CD4-positive, alpha-beta T cell (primary cell): ENCODE data around the gene FGF22. TPM values are rescaled to one million over a fixed set of nuclear protein-coding genes. Genes with fewer than 3 reads are reported as not detected.

ENCODE experiments used
- ATAC-seq: fragments of 200-7000 bp; cut with Tn5 transposase; one replicate; pipeline ENCODE4 v1.10.0; 2022; ENCODE audit warnings: mild to moderate bottlenecking; ENCODE audit not compliant: poor library complexity
- CTCF ChIA-PET: fragments of 350-600 bp; sonication (Branson Sonifier 250); formaldehyde crosslinking; loops from one replicate; lab custom pipeline; 2021; ENCODE audit warnings: antibody characterized with exemption, inconsistent platforms; lab: Charles Lee
- POLR2A ChIA-PET: fragments of 350-600 bp; sonication (Branson Sonifier 250); formaldehyde crosslinking; loops from one replicate; lab custom pipeline; 2021; ENCODE audit warnings: antibody characterized with exemption, inconsistent platforms; lab: Charles Lee
- DNase-seq, 14 experiments: peaks; one replicate each; pipeline ENCODE4 v3.0.0-alpha.2; 2013 to 2020; ENCODE audit warnings: mixed read lengths in 2 of 14
- H3K27ac ChIP-seq, 2 donors: one replicate each; pipeline versions ENCODE4 v1.5.1 to v1.7.0; 2013; ENCODE audit warnings: low read length in 2 of 2, low read depth in 1 of 2, mild to moderate bottlenecking in 1 of 2
- H3K27me3 ChIP-seq, 2 experiments: 1 replicate in 1 of 2; 2 replicates in 1 of 2; pipeline versions ENCODE4 v1.6.1 to v1.7.0; 2013; ENCODE audit warnings: low read length in 2 of 2, control low read depth in 1 of 2, mild to moderate bottlenecking in 1 of 2, moderate library complexity in 1 of 2; ENCODE audit not compliant: insufficient read depth in 2 of 2, control insufficient read depth in 1 of 2
- H3K36me3 ChIP-seq: one replicate; pipeline ENCODE4 v1.6.1; 2013; ENCODE audit warnings: low read length, control low read depth; ENCODE audit not compliant: insufficient read depth
- H3K4me1 ChIP-seq: one replicate; pipeline ENCODE4 v1.6.1; 2013; ENCODE audit warnings: low read length, control low read depth; ENCODE audit not compliant: insufficient read depth
- H3K4me3 ChIP-seq: one replicate; pipeline ENCODE4 v1.5.1; 2013; ENCODE audit warnings: mild to moderate bottlenecking, low read length, moderate library complexity
- H3K9me3 ChIP-seq, 2 experiments: 1 replicate in 1 of 2; 2 replicates in 1 of 2; pipeline versions ENCODE4 v1.6.1 to v1.7.0; 2013; ENCODE audit warnings: low read length in 2 of 2, mild to moderate bottlenecking in 2 of 2, control low read depth in 1 of 2, moderate library complexity in 1 of 2; ENCODE audit not compliant: control insufficient read depth in 1 of 2, insufficient read depth in 1 of 2
- H3K27ac Mint-ChIP-seq: one replicate; pipeline ENCODE4 v1.8.0; 2020; ENCODE audit warnings: mixed read lengths
- H3K27me3 Mint-ChIP-seq: one replicate; pipeline ENCODE4 v1.8.0; 2021; ENCODE audit warnings: mixed read lengths
- H3K36me3 Mint-ChIP-seq: one replicate; pipeline ENCODE4 v1.8.0; 2021; ENCODE audit warnings: low read depth, mixed read lengths
- H3K4me1 Mint-ChIP-seq: one replicate; pipeline ENCODE4 v1.8.0; 2021; ENCODE audit warnings: low read depth, mixed read lengths
- H3K4me3 Mint-ChIP-seq: one replicate; pipeline ENCODE4 v1.8.0; 2020; ENCODE audit warnings: mild to moderate bottlenecking, mixed read lengths
- H3K9me3 Mint-ChIP-seq: one replicate; pipeline ENCODE4 v1.8.0; 2020; ENCODE audit warnings: mixed read lengths
- intact Hi-C, 2 experiments: fragments of 100-400 bp; cut with DNase I in 1 of 2; cut with micrococcal nuclease in 1 of 2; formaldehyde crosslinking; loops; one replicate each; pipeline versions ENCODE4 v1.15.1 to v1.9.0; 2023 to 2025; cut with DNase I, micrococcal nuclease
- total RNA-seq, 174 experiments: library from RNA in 2 of 174; stranded (reverse) in 2 of 174; gene quantifications; one replicate each; pipeline ENCODE4 v1.2.3 and lab custom pipeline; 2021 to 2026
- TF ChIP-seq, protein P1 (sequence below): fragments of 200-600 bp; IDR thresholded peaks from one replicate; pipeline ENCODE4 v1.8.0; 2022; ENCODE audit warnings: antibody characterized with exemption, mild to moderate bottlenecking

FGF22 gene
- total RNA-seq, 2 experiments from 2014 or later = 0.42 to 0.49 TPM

DNA sequence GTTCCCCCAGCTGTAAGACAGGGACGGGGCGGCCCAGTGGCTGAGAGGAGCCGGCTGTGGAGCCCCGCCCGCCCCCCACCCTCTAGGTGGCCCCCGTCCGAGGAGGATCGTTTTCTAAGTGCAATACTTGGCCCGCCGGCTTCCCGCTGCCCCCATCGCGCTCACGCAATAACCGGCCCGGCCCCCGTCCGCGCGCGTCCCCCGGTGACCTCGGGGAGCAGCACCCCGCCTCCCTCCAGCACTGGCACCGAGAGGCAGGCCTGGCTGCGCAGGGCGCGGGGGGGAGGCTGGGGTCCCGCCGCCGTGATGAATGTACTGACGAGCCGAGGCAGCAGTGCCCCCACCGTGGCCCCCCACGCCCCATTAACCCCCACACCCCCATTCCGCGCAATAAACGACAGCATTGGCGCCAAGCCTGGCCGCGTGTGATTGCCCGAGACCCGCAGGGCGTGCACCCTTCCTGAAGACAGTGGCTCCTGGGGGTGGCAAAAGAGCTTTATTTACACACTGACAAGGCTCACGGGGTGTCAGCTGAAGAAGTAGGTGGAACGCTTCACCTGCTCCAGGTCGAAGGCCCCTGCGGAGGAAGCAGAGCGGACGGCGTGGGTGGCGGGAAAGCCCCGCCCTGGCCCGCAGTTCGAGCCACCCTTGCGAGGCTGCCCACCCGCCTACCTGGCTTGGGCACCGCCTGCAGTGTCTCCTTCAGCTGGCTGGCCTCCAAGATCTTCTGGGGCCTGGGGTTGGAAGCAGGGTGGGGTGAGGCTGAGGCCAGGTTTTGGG lies 22.7 kb upstream of the FGF22 start:
- ChIA-PET CTCF (no interaction called here), POLR2A (no interaction called here)
- H3K4me1 ChIP-seq = peaks cover 7% of the 10 kb centered on the region
- Mint-ChIP-seq H3K9me3 (no peaks in the 10 kb centered on the region), H3K4me1 (peaks cover 4% of the 10 kb centered on the region), H3K36me3 (peaks cover 34% of the 10 kb centered on the region), H3K27ac (no peak overlapping the region), H3K4me3 (no peak overlapping the region), H3K27me3 (peaks cover 3% of the 10 kb centered on the region)
- TF ChIP-seq, protein P1, sequence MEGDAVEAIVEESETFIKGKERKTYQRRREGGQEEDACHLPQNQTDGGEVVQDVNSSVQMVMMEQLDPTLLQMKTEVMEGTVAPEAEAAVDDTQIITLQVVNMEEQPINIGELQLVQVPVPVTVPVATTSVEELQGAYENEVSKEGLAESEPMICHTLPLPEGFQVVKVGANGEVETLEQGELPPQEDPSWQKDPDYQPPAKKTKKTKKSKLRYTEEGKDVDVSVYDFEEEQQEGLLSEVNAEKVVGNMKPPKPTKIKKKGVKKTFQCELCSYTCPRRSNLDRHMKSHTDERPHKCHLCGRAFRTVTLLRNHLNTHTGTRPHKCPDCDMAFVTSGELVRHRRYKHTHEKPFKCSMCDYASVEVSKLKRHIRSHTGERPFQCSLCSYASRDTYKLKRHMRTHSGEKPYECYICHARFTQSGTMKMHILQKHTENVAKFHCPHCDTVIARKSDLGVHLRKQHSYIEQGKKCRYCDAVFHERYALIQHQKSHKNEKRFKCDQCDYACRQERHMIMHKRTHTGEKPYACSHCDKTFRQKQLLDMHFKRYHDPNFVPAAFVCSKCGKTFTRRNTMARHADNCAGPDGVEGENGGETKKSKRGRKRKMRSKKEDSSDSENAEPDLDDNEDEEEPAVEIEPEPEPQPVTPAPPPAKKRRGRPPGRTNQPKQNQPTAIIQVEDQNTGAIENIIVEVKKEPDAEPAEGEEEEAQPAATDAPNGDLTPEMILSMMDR = no peak
- no peaks in the 10 kb centered on the region for H3K27me3 ChIP-seq
- H3K4me3 ChIP-seq = no peak overlapping the region
- peaks cover 42% of the 10 kb centered on the region for H3K36me3 ChIP-seq
- no peak for DNase-seq
- no peak for ATAC-seq
- H3K27ac ChIP-seq = no peak overlapping the region
- H3K9me3 ChIP-seq = no peaks in the 10 kb centered on the region
- intact Hi-C loops = no loop called here

GRCh38 chr19:617551-618246 lies 22.0 kb upstream of the FGF22 start:
- H3K36me3 Mint-ChIP-seq = peaks cover 34% of the 10 kb centered on the region
- H3K27me3 ChIP-seq = no peaks in the 10 kb centered on the region
- intact Hi-C loops = no loop called here
- H3K4me3 ChIP-seq = no peak overlapping the region
- H3K27ac Mint-ChIP-seq = no peak overlapping the region
- H3K27me3 Mint-ChIP-seq = peaks cover 3% of the 10 kb centered on the region
- H3K36me3 ChIP-seq = peaks cover 44% of the 10 kb centered on the region
- no peaks in the 10 kb centered on the region for H3K9me3 Mint-ChIP-seq
- H3K4me1 Mint-ChIP-seq = peaks cover 4% of the 10 kb centered on the region
- POLR2A ChIA-PET = no interaction called here
- H3K4me1 ChIP-seq = peaks cover 3% of the 10 kb centered on the region
- no peak overlapping the region for H3K27ac ChIP-seq
- H3K4me3 Mint-ChIP-seq = no peak overlapping the region
- no peaks in the 10 kb centered on the region for H3K9me3 ChIP-seq
- CTCF ChIA-PET = no interaction called here
- TF ChIP-seq, protein P1 = no peak
- no peak for DNase-seq
- no peak for ATAC-seq

DNA sequence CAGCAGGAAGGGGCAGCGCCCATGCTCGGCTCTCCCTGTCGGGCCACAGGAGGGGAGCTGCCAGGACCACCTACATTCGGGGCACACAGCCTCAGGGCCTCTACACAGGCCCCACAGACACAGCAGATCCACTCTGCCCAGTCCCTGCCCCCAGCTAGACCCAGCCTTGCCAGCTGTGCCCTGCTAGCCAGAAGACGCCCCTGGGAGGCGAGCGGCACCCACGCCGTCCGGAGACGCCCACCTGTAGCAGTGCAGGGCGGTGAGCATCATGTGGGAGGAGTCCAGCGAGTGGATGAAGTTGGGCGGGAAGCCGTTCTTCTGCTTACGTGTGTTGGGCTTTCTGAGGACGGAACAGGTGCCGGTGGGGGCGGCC lies 21.4 kb upstream of the FGF22 start:
- intact Hi-C loops = no loop called here
- ATAC-seq (no peak), DNase-seq (no peak)
- Histone ChIP-seq H3K27me3 (no peaks in the 10 kb centered on the region), H3K9me3 (no peaks in the 10 kb centered on the region), H3K4me3 (no peak overlapping the region), H3K27ac (no peak overlapping the region), H3K36me3 (peaks cover 48% of the 10 kb centered on the region), H3K4me1 (peaks cover 3% of the 10 kb centered on the region)
- peaks cover 34% of the 10 kb centered on the region for H3K36me3 Mint-ChIP-seq
- H3K4me3 Mint-ChIP-seq = no peak overlapping the region
- ChIA-PET POLR2A (no interaction called here), CTCF (no interaction called here)
- H3K9me3 Mint-ChIP-seq = no peaks in the 10 kb centered on the region
- H3K27ac Mint-ChIP-seq = no peak overlapping the region
- TF ChIP-seq, protein P1 = no peak
- H3K4me1 Mint-ChIP-seq = peaks cover 4% of the 10 kb centered on the region
- peaks cover 3% of the 10 kb centered on the region for H3K27me3 Mint-ChIP-seq
